DOHH2 (cell line): Measurements from ENCODE around the gene B4GALT3.

Experiments used
- EZH2phosphoT487 ChIP-seq: fragments of 200-600 bp; sonication (generic); IDR thresholded peaks from 2 replicates; pipeline ENCODE4 v1.6.1; 2017; ENCODE audit warnings: borderline replicate concordance, mild to moderate bottlenecking, antibody characterized with exemption, low read length, moderate library complexity, mixed read lengths
- TF ChIP-seq, protein P1 (sequence below): fragments of 200-600 bp; sonication (generic); IDR thresholded peaks from one replicate; pipeline ENCODE4 v1.5.1; 2014; ENCODE audit warnings: antibody characterized with exemption, mild to moderate bottlenecking, low read depth, low read length; ENCODE audit not compliant: poor library complexity, severe bottlenecking

DNA sequence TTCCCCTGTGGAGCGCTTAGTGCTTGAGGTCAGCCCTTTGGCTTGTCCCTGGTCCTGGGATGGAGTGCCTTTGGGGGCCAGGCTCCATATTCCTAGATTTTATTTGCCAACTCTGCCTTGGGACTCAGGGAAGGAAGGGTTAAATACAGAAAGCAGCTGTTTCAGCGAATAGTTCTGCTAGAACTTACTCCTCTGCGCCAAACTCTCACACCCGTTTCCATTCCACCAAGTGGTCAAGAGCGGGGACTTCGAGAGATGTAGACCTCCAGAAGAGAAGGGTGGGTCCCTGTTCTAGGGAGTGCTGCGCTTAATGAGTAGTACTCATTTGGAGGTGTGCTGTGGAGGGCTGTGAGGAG, 47.8 kb upstream of the B4GALT3 start:
- TF ChIP-seq, protein P1, sequence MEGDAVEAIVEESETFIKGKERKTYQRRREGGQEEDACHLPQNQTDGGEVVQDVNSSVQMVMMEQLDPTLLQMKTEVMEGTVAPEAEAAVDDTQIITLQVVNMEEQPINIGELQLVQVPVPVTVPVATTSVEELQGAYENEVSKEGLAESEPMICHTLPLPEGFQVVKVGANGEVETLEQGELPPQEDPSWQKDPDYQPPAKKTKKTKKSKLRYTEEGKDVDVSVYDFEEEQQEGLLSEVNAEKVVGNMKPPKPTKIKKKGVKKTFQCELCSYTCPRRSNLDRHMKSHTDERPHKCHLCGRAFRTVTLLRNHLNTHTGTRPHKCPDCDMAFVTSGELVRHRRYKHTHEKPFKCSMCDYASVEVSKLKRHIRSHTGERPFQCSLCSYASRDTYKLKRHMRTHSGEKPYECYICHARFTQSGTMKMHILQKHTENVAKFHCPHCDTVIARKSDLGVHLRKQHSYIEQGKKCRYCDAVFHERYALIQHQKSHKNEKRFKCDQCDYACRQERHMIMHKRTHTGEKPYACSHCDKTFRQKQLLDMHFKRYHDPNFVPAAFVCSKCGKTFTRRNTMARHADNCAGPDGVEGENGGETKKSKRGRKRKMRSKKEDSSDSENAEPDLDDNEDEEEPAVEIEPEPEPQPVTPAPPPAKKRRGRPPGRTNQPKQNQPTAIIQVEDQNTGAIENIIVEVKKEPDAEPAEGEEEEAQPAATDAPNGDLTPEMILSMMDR = no peak
- no peak for TF ChIP-seq EZH2phosphoT487
